GM19467 (cell line): ENCODE results near the gene FNDC1.
A peak's percentile ranks its signal among the peaks of the same experiment; 100 is the strongest.
"Not testable (repeated sequence)": the region's sequence is repeated elsewhere in the genome, so short reads cannot be mapped to it uniquely, and the experiment has no call there.

Experiments
- ATAC-seq: cut with Tn5 transposase; IDR thresholded peaks from one replicate; pipeline ENCODE4 v1.9.1; 2021; ENCODE audit warnings: mild to moderate bottlenecking, moderate library complexity; ENCODE audit not compliant: unreplicated experiment

The FNDC1 gene

DNA sequence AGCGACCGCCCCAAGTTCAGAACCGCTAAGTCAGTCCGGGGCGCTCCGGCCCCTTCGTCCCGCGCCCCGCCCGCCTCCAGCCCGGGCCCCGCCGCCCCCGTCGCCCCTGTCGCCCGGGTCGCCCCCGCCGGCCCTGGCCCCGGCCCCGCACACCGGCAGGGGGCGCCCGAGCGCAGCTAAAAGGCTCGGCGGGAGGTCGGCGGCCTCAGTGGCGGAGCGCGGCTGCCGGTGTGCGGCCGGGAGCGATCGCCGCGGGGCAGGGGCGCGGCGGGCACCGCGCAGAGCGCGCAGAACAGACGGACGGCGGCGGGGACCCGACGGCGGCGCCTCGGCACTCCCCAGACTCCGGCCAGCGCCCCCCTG lies at the start of gene FNDC1:
Gene FNDC1 (plus strand): TSS at position 208 of the 363 bp plus-strand sequence. CDS start 197 bp downstream, outside the sequence.
- peak; percentile 73 for ATAC-seq

DNA sequence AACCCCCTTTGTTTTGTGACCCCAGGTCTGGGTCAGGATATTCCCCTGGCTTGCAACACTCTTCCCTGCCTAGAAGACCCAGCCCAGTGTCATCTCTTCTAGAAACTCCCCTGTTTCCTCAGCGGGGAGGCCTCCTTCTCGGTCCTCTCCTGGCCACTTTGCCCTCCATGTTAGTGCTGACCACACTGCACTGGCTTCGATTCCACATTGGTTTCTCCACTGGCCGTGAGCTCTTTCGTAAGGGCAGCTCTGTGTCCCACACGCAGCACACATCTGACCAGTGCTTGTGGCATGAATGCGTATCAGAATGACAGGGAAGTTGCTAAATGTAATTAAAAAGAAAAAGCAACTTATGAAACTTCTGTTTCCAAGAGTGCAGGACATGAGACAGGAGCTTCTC lies 49.4 kb upstream of the FNDC1 start:
- no peak for ATAC-seq

DNA sequence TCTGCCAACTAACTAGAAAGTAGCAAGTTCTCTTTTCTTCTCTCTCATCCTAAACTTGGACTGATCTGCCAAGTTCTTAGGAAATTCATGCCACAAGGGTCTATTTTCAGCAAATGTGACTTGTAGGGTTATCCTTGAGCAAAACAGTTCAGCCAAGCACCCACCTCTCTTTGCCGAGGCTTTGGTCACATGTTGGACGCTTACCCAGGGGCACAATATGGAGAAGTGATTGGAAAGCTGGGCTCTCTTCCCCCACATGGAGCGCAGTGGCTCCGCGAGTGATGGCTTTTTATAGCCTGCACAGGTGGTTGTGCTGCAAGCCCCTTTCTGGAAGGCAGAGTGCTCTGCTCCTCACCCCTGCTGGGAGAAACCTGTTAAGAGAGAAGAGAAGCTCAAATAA lies 47.7 kb upstream of the FNDC1 start:
- no peak for ATAC-seq

DNA sequence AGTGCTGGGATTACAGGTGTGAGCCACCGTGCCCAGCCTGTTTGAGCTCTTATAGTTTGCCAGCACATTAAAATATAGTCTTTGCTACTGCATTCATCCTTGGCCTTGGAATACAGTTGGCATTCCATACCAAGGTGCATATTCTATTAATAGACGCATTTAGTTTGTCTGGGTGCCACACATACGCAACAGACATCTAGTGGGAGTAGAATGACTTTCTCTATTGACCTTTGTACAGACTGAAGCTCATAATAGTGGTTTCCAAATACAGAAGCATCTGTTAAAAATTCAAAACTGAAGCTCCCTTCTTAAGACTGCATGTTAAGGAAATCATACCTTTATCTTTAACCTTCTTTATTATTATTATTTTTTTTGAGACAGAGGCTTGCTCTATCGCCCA lies 46.7 kb upstream of the FNDC1 start:
- no peak for ATAC-seq

- ATAC-seq = not testable (repeated sequence)
These were observed 45.4 kb upstream of the FNDC1 start for GRCh38 chr6:159123831-159124230.

DNA sequence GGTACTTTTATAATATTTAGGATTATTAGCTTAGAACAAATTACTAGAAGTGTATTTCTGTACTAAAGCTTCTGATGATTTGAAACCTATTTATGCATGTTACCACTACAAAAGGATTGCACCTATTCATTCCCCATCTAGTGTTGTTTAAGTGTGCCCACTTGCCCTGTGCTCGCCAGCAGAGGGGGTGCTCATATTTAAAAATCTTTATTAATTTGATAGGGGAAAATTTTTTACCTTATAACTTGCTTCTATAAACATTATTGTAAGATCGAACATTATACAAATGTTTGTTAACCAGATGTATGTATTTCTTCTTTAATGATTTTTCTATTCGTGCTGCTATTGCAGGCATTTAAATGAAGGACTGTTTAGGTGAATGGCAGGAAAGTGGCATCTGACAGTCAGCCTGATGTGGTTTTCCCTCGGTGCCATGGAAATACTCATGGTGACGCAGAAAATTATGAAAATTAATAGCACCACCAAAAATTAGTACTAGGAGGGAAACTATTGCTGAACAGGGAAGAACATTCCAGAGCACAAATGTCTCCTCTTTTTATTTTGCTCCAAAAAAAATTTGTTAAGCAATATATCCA lies 44.1 kb upstream of the FNDC1 start:
- ATAC-seq = no peak

DNA sequence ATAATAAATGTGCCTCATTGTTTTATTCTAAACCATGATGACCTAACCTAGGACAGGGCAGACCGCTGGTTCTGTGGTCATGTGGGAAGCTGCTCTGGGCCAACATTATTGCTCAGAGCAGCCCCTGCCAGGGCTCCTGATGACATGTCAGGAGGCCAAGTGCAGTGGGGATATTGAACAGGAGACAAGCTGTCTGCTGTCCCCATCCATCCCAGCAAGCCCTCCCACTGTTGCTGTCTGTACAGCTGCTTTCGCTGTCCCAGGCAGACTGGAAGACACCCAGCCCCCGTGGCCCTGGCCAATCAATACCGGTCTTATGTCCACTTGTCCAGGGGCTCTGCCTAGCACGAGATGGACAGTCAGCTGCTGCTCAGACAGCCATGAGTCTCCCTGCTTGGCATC lies 43.2 kb upstream of the FNDC1 start:
- no peak for ATAC-seq

GRCh38 chr6:159126590-159126989 lies 42.6 kb upstream of the FNDC1 start:
- ATAC-seq = no peak

DNA sequence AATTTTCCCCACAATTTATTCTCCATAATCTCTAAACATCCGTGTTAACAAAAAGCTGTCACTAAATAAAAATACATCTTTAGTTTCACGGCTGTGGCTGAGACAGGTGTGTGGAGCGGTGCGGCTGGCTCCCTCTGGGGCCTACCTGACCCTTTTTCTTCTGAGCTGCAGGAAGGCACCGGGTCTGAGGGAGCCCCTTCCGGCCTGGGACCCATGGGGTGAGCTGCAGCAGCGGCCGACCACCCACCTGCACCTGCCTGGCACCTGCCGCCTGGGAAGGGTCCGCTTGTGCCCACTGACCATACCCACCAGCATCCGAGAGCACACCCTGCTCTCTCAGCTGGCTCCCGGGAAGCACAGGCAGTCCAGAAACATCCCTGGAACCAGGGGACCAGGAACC lies 41.5 kb upstream of the FNDC1 start:
- no peak for ATAC-seq

DNA sequence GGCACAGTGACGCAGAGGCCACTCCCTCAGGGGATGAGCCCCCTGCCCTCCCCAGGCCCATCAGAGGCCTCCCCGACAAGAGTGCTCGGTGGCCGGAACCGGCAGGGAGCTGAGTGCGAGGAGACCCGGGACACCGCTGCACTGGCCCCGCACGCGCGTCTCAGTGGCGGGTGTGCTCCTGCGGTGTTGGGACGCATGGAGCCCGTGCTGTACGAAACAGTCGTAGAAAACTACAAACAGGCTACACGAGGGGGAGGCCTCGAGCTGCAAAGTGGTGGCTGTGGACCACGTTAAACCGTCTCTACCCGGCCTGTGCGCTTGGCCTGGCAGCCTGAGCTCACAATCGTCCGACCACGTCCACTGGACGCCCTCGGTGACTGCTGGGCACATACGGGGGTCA lies 40.2 kb upstream of the FNDC1 start:
- no peak for ATAC-seq

GRCh38 chr6:159130846-159131245 lies 38.4 kb upstream of the FNDC1 start:
- ATAC-seq = no peak

DNA sequence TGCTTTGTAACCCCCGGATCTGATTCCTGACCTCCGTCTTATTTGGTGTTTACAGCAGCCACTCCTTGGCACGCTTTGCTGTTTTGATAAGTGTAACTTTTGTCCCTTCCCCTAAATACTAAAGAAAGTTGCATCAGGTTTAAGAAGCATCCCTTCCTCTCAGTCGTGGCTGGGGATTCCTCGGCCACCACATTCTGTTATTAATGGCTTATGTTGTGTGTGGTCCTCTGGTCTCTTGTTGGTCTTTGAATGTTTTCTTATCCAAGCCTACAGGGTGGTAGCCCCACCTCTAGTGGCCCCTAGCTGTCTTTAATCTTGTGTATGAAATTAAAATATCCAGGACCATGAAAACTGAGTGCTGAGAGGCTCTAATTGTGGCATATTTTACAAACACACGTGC lies 37.5 kb upstream of the FNDC1 start:
- no peak for ATAC-seq

DNA sequence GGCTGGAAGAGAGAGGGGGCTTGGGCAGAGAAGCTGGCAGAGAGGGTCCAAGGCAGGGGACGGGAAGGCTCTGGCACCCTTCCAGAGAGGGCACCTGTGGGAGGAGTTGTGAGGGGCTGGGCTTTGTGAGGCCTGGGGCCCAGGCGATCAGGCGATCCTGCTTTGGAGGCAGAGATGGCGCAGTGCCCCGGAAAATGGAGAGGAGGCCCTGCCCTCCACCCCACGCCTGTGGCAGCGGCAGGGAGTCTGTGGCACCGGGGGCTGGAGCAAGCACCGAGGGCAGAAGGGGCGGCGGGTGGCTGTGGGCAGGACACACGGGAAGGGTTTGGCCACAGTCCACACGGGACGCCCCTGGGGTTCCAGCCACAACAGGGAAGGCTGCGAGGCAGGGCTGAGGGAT lies 36.5 kb upstream of the FNDC1 start:
- no peak for ATAC-seq

- ATAC-seq = peak; percentile 83
These were observed 34.4 kb upstream of the FNDC1 start for GRCh38 chr6:159134701-159135364.

- no peak for ATAC-seq
These were observed 31.5 kb upstream of the FNDC1 start for GRCh38 chr6:159137676-159138075.

- ATAC-seq = no peak
These were observed 26.7 kb upstream of the FNDC1 start for GRCh38 chr6:159142531-159142930.

DNA sequence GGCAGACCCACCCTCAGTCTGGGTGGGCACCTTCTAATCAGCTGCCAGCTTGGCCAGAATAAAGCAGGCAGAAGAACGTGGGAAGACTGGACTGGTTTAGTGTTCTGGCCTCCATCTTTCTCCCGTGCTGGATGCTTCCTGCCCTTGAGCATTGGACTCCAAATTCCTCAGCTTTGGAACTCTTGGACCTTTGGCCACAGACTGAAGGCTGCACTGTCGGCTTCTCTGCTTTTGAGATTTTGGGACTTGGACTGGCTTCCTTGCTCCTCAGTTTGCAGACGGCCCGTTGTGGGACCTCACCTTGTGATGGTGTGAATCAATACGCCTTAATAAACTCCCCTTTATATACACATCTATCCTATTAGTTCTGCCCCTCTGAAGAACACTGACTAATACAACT lies 20.6 kb upstream of the FNDC1 start:
- no peak for ATAC-seq

GRCh38 chr6:159149641-159150040 lies 19.6 kb upstream of the FNDC1 start:
- no peak for ATAC-seq

DNA sequence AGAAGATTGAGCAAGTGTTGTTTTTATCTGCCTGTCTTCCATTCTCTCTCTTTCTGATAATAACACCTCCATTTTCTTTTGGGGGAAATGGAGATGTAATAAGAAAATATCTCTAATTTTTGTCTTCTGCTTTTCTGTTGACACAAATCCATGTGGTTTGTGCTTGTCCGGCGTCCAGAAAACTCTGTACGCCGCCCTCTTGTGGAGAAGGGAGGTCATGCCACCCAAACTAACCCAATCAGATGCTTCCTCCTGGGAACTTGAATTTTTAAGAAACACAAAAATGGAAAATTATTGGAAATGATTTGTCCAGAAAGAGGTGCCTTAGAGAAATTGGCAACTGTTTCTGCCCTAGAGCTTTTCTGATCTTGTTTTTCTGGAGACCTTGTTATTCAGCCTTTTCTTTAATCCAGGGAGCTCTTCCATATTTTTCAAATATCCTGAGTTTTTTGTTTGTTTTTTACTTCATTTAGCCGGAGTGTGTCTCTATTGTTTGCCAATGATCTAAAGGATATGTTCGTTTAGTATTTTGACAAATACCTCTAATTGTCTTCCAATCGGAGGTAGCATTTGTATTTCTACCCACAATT lies 17.8 kb upstream of the FNDC1 start:
- ATAC-seq = no peak

DNA sequence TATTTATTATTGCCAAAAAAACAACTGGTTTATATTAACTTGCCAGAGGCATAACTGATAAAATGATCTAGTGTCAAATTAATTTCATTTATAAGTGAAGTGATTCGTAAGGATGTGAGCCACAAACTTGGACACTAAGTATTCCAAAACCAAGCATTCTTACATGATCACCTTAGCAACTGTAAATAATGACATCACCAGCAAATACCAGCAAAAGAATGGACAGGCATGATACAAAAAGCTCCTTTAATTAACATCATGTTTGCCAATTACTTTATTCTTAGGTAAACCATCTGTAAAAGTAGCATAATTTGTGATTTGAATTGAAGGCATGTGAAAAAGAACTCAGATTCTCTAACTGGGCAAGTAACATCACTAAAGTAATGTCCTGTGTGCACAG lies 17.2 kb upstream of the FNDC1 start:
- no peak for ATAC-seq

- no peak for ATAC-seq
These were observed 16.4 kb upstream of the FNDC1 start for GRCh38 chr6:159152782-159153181.

DNA sequence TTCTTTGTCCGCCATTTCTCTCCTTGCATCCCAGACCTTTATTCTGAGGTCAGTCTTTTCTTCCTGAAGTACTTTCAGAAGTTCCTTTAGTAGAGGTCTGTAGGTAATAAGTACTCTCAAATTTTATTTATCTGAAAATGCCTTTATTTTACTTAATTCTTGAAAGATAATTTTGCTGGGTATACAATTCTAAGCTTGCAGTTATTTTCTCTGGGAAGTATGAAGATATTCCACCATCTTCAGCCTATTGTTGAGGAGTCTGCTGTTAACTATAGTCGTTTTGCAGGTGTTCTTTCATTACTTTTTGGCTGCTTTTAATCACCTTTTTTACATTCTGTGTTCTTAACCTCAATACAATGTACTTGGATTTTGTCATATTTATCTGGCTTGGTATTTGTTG lies 13.5 kb upstream of the FNDC1 start:
- ATAC-seq = no peak

DNA sequence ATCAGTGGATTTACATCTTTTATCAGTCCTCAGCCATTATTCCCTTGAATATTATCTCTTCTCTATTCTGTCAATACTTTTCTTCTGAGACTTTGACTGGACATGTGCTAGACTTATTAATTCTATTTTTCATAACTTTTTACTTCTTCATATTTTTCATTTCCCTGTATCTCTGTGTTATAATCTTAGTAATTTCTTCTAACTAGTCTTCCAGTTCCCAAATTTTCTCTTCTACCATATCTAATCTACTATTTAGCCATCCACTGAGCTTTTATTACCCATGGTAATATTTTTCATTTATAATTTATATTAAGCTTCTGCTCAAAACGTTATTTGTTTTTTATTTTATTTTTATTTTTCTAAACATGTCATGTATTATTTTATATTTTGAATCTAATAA lies 13.1 kb upstream of the FNDC1 start:
- no peak for ATAC-seq
